RWPE1 (cell line): ENCODE data around the gene EP300.

Source experiments
- CTCF ChIA-PET: fragments of 350-600 bp; sonication (Branson Sonifier 250); formaldehyde crosslinking; extraction: SDS; loops from one replicate; lab custom pipeline; 2021; lab: Yijun Ruan, JAX
- POLR2A ChIA-PET: fragments of 400-600 bp; formaldehyde crosslinking; extraction: SDS; loops from one replicate; lab custom pipeline; 2020; ENCODE audit warnings: antibody characterized with exemption; ENCODE audit not compliant: low non-redundant PET; lab: Yijun Ruan, JAX
- DNase-seq: peaks from one replicate; pipeline ENCODE4 v3.0.0; 2012; ENCODE audit warnings: low spot score
- H3K27ac ChIP-seq: fragments of 450-650 bp; 2 replicates; pipeline ENCODE4 v1.5.1; 2017
- TF ChIP-seq, protein P1 (sequence below): fragments of 450-650 bp; conservative IDR thresholded peaks from 2 replicates; pipeline ENCODE4 v1.5.1; 2017; ENCODE audit warnings: low read depth, mild to moderate bottlenecking

The EP300 gene

DNA sequence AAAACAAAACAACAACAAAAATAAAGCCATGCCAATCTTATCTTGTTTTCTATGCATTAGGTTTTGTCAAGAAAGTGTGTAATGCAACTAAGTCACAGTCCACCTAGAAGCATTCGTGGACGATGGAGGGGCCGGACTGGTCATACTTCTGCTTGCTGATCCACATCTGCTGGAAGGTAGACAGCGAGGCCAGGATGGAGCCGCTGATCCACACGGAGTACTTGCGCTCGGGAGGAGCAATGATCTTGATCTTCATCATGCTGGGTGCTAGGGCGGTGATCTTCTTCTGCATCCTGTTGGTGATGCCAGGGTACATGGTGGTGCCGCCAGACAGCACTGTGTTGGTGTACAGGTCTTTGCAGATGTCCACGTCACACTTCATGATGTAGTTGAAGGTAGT is 18.3 kb upstream of the EP300 start:
- ChIA-PET CTCF (no interaction called here), POLR2A (no interaction called here)
- no peak overlapping the region for H3K27ac ChIP-seq
- DNase-seq = no peak
- TF ChIP-seq, protein P1, sequence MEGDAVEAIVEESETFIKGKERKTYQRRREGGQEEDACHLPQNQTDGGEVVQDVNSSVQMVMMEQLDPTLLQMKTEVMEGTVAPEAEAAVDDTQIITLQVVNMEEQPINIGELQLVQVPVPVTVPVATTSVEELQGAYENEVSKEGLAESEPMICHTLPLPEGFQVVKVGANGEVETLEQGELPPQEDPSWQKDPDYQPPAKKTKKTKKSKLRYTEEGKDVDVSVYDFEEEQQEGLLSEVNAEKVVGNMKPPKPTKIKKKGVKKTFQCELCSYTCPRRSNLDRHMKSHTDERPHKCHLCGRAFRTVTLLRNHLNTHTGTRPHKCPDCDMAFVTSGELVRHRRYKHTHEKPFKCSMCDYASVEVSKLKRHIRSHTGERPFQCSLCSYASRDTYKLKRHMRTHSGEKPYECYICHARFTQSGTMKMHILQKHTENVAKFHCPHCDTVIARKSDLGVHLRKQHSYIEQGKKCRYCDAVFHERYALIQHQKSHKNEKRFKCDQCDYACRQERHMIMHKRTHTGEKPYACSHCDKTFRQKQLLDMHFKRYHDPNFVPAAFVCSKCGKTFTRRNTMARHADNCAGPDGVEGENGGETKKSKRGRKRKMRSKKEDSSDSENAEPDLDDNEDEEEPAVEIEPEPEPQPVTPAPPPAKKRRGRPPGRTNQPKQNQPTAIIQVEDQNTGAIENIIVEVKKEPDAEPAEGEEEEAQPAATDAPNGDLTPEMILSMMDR = no peak

DNA sequence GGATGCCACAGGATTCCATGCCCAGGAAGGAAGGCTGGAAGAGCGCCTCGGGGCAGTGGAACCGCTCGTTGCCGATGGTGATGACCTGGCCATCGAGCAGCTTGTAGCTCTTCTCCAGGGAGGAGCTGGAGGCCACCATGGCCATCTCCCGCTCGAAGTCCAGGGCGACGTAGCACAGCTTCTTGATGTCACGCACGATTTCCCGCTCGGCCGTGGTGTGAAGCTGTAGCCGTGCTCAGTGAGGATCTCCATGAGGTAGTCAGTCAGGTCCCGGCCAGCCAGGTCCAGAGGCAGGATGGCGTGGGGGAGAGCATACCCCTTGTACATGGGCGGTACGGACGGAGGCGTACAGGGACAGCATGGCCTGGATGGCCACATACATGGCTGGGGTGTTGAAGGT is 17.9 kb upstream of the EP300 start:
- DNase-seq = no peak
- no peak overlapping the region for H3K27ac ChIP-seq
- TF ChIP-seq, protein P1 = no peak
- ChIA-PET CTCF (no interaction called here), POLR2A (no interaction called here)

DNA sequence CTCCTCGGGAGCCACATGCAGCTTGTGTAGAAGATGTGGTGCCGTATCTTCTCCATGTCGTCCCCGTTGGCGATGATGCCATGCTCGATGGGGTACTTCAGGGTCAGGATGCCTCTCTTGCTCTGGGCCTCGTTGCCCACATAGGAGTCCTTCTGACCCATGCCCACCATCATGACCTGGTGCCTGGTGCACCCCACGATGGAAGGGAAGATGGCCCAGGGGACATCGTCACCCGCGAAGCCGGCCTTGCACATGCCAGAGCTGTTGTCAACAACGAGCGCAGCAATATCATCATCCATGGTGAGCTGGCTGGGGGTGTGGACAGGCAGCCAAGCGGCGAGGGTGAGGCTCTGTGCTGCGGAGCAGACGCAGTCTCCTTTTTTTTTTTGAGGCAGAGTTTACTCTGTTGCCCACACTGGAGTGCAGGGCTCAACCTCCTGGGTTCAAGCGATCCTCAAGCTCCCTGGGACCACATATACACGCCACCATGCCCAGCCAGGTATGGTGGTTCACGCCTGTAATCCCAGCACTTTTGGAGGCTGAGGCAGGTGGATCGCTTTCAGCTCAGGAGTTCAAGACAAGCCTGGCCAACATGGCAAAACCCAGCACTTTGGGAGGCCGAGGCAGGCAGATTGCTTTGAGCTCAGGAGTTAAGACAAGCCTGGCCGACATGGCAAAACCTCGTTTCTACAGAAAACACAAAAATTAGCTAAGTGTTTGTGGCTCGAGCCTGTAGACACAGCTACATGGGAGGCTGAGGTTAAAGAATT is 17.3 kb upstream of the EP300 start:
- H3K27ac ChIP-seq = no peak overlapping the region
- TF ChIP-seq, protein P1 = no peak
- CTCF ChIA-PET = no interaction called here
- no peak for DNase-seq
- POLR2A ChIA-PET = no interaction called here

DNA sequence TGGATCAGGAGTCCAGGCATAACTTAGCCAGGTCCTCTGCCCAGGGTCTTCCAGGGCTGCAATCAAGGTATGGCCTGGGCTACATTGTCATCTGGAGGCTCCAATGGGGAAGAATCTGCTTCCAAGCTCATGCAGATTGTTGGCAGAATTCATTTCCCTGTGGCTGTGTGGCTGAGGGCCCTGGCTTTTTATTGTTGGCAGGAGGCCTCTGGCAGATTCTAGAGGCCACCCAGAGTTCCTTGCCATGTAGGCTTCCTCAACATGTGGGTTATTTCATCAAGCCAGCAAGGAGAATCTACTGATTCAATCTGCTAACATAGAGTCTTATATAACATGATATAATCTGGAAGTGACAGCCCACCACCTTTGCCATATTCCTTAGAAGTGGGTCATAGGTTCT is 16.4 kb upstream of the EP300 start:
- TF ChIP-seq, protein P1 = no peak
- ChIA-PET POLR2A (no interaction called here), CTCF (no interaction called here)
- no peak overlapping the region for H3K27ac ChIP-seq
- no peak for DNase-seq

DNA sequence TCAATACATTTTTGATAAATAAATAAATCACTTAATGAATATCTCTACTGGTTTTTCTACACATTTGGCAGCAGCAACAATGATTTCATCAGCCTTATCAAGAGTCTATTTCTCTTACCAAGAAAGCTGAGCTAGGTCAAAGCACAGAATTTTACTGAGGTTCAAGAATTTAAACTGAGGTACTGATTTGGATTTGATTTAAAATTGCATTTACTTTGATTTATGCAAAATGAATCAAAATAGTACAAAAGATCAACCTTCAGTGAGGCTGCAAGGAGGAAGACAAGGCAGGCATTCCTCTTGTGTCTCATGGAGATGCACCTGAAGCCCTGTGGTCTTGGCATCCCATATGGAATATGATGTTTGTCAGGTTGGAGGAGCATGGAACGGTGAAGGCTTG is 15.5 kb upstream of the EP300 start:
- no peak for DNase-seq
- TF ChIP-seq, protein P1 = no peak
- ChIA-PET POLR2A (no interaction called here), CTCF (interaction anchor here (0.6 kb wide), 1 partner anchor 54 kb away, joined by 3 read pairs; no protein-coding TSS in a partner anchor)
- no peak overlapping the region for H3K27ac ChIP-seq

- ChIA-PET CTCF (no interaction called here), POLR2A (no interaction called here)
- no peak for DNase-seq
- no peak overlapping the region for H3K27ac ChIP-seq
- TF ChIP-seq, protein P1 = no peak
Measured at GRCh38 chr22:41078931-41079330, 13.5 kb upstream of the EP300 start.
